ENCODE measurements around the gene HRNR.

DNA sequence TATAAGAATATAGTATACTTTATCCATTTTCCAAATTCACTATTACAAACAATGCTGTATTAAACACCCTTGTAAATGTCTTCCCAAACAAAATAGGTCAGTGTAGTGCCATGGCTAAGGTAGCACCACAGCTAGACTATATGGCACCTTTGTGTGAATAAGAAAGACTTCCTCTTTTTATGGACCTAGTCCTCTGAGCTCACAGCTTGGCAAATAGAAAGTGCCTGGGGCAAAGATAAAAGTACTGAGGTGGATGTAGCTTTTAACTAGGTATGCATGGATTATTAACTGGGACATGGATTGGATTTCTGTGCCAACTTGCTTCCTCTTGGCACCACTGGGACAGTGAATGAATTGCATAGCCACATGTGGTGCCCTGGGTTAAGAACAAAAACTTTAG, 25.0 kb downstream of the HRNR start:
- TF ChIP-seq, protein P1, sequence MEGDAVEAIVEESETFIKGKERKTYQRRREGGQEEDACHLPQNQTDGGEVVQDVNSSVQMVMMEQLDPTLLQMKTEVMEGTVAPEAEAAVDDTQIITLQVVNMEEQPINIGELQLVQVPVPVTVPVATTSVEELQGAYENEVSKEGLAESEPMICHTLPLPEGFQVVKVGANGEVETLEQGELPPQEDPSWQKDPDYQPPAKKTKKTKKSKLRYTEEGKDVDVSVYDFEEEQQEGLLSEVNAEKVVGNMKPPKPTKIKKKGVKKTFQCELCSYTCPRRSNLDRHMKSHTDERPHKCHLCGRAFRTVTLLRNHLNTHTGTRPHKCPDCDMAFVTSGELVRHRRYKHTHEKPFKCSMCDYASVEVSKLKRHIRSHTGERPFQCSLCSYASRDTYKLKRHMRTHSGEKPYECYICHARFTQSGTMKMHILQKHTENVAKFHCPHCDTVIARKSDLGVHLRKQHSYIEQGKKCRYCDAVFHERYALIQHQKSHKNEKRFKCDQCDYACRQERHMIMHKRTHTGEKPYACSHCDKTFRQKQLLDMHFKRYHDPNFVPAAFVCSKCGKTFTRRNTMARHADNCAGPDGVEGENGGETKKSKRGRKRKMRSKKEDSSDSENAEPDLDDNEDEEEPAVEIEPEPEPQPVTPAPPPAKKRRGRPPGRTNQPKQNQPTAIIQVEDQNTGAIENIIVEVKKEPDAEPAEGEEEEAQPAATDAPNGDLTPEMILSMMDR (IDR thresholded peaks at IDR 0.05; ENCODE audit: poor library complexity), result no peak
- TF ChIP-seq EZH2 (IDR thresholded peaks at IDR 0.05; ENCODE audit: borderline replicate concordance) (no peak), EZH2phosphoT487 (IDR thresholded peaks at IDR 0.05; ENCODE audit: low read depth, severe bottlenecking, unreplicated experiment) (no peak)

Measured in hepatocyte (in vitro differentiated cells).